ENCODE measurements around the gene FZD10. TPM values are rescaled to one million over a fixed set of nuclear protein-coding genes. Genes with fewer than 3 reads are reported as not detected.

Gene FZD10
- total RNA-seq, 1 experiment from 2014 or later = not detected

DNA sequence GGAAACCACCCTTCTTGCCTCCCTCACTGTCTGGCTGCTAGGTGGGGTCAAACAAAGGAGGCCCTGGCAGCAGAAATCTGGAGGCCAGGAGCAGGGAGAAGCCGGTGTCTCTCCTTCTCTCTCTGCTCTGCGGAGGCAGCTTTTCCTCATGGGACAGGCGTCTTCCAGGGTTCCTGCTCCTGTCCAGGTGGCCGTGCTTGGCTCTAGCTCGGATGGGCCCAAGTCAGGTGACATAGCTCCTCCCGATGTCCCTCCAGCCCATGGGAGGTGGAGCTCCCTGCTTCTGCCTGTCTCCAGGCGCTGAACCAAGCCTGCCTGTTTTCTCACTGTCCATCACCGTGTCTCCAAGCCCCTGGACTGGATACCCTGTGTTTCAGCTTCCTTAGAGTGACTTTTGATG lies 30.5 kb upstream of the FZD10 start:
- DNase-seq (ENCODE audit: low read depth) = no peak

DNA sequence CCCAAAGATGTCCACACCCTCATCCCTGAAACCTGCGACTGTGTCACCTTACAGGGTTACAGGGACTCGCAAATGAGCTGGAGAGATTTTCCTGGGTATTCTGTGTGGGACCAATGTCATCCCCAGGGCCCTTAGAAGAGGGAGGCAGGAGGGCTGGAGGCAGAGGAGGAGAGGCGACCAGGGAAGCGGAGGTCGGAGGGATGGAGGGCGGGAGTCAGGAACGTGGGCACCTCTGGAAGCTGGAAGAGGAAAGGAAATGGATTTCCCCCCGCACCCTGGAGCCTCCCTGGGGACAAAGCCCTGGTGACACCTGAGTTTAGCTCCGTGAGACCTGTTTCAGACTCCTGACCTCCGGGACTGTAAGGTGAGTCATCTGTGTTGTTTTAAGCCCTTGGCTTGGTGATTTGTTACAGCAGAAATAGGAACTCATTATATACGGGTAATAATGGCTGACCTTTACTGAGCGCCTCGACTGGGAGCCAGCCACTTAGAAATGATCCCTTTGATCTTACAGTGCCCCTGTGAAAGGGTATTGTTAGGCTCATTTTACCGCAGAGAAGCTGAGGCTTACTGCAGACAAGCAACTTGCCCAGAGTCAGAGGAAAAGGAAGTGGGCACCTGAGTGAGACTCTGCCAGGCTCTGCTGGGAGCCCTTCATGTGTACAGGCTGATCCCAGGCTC lies 29.3 kb upstream of the FZD10 start:
- DNase-seq (ENCODE audit: low read depth) = no peak

DNA sequence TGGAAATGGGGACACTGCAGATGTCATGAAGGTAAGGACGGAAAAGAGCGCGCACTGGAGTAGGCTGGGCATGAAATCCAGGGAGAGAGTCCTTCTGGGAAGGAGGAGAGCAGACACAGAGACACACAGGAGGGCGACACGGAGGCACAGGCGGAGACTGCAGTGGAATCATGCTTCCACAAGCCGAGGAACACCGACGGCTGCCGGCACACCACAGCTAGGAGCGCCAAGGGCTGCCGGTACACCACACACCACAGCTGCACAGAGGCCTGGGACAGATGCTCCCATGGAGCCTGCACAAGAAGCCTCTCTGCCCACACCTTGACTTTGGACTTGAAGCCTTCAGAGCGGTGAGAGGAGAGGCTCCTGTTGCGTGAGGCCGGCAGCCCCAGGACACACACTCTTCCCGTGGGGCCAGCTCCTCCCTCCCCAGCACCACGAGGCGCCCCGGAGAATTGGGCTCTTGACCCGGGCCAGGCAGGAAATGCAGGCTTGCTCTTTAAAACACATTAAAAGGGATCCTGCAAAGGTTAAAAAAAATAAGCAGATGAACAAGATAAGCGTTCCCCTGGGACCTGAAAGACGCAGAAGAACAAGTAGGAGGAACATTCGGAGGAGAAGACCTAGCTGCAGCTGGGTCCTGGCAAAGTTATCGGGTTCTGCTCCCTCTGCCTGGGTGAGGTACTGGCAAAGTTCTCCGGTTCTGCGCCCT lies 28.3 kb upstream of the FZD10 start:
- no peak for DNase-seq (ENCODE audit: low read depth)

DNA sequence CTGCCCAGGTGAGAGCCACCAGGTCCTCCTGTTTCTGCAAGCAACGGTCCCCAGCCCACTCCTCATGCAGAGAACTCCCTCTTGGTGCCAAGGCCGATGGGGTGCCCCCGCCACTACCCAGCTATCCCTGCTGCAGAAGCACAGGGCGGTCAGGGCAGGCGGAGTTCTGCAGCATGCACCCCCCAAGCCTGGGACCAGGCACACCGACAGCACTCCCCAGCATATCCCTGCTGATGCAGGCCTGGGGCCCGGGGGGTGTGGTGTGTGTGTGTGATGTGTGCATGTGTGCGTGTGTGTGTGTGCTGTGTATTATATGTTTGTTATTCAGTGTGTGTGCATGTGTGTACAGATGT lies 27.7 kb upstream of the FZD10 start:
- no peak for DNase-seq (ENCODE audit: low read depth)

DNA sequence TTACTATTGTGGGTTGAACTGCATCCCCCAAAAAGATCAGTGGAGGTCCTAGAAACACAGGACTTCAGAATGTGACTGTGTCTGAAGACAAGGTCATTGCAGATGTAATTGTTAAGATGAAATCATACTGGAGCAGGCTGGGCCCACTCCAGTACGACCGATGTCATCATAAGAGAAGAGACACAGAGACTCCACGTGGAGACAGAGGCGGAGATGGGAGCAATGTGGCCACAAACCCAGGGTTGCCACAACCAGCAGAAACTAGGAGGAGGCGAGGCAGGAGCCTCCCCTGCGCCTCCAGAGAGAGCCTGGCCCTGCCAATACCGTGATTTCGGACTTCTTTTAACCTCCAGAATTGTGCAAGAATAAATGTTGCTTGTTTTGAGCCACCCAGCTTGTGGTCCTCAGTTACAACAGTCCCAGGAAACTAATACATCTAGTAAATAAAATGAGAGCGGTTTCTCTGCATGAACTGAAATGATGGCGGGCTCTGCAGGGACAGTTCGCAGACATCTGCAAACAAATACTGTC lies 25.7 kb upstream of the FZD10 start:
- no peak for DNase-seq (ENCODE audit: low read depth)

DNA sequence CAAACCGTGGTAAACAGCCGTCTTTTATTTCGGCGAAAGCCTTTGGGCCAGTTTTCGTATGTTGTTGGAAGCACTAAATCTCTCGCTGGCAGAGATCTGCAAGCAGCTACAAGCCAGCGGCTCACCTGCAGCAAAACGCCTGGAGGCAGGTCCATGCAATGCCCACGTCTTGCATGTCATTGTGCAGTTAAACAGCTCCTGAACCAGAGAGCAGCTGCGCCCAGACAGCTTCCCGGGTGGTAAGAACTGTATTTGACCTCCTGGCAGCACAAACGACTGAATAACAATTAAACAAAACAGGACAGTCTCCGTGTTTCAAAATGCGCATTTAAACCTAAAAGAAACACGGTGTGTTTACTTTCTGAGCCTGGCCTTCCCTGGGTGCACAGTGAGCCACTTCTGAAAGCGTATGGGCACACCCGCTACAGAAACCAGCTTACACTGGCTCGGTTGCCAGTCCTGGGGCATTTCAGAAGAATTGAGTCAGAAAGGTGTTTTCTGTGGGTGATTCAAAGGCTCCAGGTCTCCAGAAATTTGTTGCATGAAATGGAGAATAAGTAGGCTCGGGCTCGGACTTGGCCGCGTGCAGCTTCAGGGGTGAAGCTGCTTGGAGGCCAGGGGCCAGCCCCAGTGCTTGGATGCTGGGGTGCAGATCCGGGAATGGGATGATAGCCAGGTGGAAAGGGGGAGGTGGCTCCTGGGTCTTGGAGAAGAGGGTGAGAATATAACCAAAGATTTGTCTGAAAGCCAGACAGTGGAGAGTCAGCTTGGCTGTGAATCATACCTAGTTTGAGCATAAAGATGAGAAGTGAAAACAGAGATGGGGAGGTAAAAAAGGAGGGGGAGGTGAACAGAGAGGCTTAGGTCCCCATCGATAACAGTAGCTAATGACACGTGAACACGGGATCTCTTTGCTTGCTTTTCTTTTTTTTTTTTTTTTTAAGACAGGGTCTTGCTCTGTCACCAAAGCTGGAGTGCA lies 24.9 kb upstream of the FZD10 start:
- no peak for DNase-seq (ENCODE audit: low read depth)

DNA sequence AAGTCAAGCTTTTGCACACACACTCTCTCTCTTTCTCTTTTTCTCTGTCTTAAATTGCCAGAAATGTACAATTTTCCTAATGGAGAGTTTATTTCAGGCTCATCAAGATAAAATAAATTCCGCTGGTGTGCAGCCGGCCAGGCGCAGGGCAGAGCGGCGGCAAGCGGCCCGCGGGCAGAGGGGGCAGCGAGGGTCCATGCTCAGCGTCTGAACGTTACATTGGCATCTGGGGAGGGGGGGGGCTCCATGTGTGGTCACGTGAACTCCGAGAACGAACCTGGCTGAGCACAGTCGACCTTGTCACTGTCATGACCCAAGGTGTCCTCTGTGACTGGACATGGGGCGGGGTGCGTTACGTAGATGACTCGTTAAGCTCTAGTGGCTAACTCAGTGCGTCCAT lies 23.8 kb upstream of the FZD10 start:
- no peak for DNase-seq (ENCODE audit: low read depth)

DNA sequence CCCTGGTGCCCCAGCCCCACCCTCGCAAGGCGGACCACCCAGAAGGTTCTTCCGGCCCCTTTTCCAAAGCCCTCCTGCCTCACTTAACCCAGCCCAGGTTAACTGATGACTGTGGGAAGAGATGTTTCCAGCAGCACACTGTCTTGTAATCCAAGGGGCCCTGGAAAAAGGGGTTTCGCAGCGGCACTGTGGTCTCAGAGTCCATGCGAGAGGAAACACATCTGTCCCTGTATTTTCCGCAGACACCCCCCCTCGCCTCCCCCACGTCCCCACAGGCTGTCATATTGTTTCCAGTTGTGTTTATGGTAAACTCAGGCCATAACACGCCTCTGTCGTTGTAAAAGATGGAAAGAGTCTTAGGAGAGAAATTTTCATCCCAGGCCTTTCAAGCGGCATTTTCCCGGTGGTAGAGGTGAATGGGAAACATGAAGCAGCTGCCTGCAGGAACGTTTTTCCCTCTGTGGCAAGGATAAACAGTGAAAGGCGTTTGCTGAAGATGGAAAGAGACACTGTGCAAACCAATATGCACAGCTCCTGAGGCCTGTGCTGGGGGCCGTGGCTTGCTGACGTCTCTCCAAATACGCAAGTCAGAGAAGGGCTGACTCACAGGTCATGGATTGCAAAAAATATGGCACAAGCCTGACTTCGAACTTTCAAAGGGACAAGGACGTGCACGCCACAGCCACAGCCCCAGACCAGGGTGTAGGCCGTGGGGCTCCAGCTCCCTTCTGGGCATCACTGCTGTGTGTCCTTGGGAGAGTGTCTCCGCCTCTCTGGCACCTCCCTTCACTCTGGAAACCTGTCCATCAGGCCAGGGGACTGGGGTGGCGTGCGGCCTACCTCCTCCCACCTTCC lies 22.5 kb upstream of the FZD10 start:
- DNase-seq (ENCODE audit: low read depth) = no peak

DNA sequence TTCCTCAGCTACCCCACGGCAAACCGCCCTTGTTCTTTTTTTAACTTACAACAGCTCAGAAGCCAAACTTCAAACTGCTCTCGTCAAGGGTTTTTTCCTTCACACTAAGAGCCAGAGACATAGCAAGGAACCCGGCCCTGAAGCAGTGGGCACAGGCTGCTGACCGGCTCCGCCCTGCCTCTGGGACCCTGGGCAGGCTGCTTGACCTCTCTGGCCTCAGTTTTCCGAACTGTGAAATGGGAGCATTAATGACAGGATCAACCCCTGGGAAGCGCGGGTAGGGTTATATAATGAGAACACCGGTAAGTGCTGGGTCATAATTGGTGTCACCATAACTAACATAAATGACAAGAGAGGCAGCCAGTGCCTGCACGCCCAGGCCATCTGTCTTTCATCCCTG lies 21.2 kb upstream of the FZD10 start:
- DNase-seq (ENCODE audit: low read depth) = no peak

DNA sequence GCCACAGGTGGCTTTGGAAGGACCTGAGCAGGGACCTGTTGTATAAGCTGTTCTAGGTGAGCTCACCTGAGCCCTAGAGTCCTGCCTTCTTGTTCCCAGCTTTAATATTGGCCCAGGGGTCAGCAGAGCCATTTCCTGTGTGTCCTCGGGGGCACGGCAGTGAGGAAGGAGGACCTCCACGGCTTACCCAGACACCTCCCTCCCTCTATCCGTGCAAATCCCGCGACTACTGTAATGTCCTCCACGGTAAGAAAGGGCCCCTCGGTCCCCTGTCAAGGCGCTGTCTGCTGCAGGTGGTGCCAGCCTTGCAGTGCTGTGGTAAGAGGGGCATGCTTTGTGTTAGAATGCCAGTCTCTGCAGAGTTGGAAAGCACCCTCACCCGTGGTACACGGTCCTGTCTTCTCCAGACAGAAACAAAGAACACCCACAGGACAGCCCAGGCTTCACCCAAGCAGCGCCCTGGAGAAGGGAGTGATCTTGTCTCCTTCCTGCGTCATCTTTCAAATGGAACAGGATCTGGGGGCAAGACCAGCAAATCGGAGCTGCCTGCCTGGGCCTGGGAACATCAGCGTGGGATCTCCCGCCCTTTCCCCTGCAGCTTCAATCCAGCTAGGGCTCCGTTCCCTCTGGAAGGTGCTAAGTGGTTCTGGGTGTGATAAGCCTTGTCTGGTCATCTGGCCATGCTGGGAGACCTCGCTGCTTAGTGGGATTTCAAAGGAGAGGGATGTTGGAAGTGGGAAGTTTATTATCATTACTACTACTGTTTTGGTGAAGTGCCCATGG lies 20.2 kb upstream of the FZD10 start:
- DNase-seq (ENCODE audit: low read depth) = no peak

DNA sequence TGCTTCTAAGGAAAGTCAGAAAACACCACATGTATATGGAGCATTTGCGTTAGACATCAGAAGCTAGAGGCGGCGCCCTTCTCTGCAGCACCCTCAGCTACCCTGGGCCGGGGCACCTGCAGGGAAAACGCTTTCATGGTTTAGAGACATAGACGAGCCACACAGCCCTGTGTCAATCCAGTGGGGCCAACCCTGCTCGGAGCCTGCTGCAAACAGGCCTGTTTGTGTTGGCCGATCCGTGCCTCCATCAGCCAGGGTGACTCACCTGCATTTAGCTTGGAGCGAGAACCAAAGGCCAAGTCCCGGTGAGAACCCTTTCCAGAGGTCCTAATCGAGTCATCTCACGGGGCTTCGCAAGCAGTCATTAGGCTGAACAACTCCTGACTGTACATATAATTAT lies 19.5 kb upstream of the FZD10 start:
- DNase-seq (ENCODE audit: low read depth) = no peak

DNA sequence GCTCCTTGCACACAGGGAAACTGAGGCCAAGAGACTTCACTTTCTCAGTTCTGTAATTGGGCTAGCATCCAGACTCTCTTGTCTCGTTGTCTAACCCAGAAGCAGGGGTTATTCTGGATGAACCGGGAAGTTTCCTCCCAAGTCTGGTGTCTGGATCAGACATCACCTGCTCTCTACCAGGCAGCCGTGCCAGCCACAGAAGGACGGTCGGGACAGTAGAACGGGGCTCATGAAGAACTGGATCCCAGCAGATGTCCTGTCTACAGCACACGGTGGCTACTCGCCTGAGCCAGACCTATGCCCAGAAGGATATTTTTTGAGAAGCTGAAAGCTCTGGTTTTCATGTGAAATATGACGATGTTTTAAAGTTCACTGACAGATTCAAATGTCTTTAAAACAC lies 19.1 kb upstream of the FZD10 start:
- no peak for DNase-seq (ENCODE audit: low read depth)

DNA sequence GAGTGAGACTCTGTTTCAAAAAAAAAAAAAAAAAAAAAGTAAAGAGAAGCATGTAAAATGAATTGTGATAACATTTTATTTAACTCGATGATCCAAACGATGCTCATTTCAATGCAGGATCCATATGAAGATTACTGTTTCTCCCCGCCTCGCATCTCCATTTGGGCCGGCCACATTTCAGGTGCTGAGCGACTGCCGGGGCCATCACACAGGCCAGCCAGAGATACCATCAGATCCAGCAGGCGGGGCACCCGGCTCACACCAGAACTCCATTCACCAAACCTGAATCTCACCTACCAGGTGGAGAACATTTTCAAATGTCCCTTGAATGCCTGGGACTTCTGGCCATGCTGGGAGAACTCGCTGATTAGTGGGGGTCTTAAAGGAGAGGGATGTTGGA lies 18.0 kb upstream of the FZD10 start:
- no peak for DNase-seq (ENCODE audit: low read depth)

DNA sequence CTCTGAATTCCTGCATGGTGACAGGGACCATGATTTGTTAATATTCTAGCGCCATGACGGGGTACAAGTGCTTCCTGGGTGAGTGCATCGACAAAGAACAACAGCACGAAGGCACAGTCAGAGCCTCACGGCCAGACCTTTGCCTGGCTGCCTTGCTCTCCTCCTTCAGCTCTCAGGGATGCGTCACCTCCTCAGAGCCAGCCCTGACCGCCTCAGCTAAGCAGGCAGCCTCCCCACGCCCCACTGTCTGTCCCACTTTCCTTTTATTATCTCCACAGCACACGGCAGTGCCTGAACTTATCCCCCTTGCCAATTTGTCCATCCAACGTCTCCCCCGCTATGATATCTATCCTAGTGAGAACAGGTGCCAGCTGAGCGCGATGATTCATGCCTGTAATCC lies 16.5 kb upstream of the FZD10 start:
- no peak for DNase-seq (ENCODE audit: low read depth)

DNA sequence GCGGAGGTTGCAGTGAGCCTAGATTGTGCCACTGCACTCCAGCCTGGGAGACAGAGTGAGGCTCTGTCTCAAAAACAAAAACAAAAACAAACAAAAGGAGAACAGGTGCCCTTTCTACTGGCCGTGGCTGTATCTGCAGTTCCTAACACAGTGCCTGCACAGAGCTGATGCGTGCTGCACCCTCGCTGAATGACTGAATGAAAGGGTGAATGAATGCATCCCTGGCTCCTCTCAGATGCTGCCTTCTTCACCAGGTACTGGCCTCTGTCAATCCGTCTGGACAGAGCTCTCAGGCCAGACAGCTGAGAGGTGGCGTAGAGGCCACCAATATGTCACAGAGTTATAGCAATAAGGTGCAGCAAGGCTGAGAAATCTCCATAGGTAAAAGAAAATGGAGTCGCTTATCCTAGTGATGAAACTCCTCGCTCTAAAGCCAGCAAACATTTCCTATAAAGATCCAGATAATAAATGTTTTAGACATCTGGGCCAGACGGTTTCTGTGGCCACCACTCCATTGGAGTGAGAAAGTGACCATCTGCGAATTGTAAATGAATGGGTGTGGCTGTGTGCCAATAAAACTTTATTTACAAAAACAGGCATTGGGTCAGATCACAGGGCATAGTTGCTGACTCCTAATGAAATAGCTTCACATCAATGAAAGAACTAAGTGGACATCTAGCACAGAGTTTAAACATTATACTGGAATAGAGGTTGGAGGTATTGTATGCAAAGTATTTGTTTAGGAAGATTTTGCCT lies 15.9 kb upstream of the FZD10 start:
- DNase-seq (ENCODE audit: low read depth) = no peak

DNA sequence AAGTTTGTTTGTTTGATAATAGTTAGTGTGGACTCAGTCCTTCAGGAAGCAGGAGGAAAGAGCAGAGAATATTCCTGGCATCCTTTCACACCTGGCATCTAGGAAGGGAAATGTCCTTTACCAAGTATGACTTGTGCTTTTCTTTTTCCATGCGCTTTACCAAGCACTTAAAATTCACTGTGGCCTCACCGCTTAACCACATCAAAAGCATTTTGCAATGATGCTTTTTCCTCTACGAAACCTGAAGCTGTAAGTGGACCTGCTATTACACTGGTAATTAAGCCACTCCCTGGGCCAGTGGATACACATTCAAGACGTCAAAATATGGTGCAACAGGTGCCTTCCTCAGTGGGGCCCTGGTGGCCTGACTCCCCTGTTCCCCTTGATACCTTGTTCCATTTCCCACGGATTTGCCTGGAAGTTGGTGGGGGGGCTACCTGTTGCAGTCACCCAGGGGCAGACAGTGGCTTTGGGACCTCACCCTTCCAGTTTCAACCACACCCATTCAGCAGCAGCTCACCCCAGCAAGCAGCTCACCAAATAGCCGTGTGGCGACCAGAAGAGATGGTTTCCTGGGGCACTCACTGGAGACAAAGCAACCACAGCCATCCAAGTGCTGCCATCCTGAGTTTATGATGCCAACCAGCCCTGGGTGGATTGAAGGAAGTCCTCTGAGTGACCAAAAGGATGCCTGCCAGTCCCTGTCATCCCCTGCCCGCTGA lies 14.2 kb upstream of the FZD10 start:
- DNase-seq (ENCODE audit: low read depth) = no peak

DNA sequence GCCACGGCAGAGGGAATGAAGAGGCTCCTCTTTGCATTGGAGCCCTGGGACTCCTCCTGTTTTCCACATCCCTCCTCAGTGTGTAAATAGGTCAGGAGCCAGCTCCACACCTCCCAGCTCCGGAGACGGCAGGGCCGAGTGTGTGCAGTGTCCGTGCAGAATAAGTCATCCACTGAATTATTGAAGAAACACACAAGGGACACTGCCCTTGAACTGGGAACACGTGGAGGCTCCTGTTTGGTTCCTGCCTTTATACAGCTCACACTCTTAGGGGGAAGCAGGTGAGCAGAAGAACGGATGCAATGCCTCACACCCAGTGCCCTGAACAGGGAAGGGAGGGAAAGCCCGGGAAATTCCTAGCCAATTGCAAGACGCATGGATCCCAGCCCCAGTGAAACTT lies 10.4 kb upstream of the FZD10 start:
- DNase-seq (ENCODE audit: low read depth) = no peak

DNA sequence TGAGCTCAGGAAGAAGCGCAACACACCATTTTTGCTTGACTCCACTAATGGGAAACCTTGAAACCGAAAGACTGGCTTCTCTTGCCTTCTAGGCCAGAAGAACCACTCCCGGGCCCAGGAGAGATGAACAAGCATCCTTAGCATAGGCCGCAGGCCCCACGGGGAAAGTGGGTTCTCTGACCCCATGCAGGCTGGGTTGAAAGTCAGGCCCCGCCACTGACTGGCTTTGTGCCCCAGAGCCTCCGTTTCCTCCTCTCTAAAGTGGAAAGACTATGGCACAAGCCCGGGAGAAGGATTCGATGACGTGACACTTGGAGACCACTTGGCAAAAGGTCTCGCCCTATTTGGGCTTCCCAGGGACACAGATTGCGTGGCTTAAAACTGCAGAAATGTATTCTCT lies 9.9 kb upstream of the FZD10 start:
- no peak for DNase-seq (ENCODE audit: low read depth)

DNA sequence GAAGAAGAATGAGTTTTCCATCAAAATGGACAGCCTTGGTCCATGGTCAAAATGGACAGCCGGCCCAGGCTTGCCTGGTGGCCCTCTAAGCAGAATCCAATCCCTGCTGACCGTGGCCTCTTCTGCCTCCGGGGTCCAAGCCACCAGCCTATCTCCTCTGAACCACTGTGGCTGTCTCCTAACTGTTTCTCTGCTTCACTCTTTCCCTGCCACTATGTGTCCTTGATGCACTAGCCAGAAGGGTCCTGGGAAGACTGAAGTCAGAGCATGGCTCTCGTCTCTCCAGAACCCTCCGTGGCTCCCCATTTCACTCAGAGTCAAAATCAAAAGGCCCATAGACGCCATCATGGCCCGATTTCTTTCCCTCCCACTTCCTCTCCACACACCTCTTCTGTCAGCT lies 8.5 kb upstream of the FZD10 start:
- DNase-seq (ENCODE audit: low read depth) = no peak
